Ishikawa (cell line): ENCODE results near the gene MSH2.

Experiments
- CREB1 ChIP-seq: IDR thresholded peaks from 2 replicates; pipeline ENCODE4 v1.6.1; 2012; ENCODE audit warnings: low read depth
- EP300 ChIP-seq: IDR thresholded peaks from 2 replicates; pipeline ENCODE4 v1.6.1; 2012; ENCODE audit warnings: borderline replicate concordance
- RAD21 ChIP-seq: IDR thresholded peaks from 2 replicates; pipeline ENCODE4 v1.6.1; 2012; ENCODE audit warnings: low read depth
- TAF1 ChIP-seq: IDR thresholded peaks from 2 replicates; pipeline ENCODE4 v1.6.1; 2012; ENCODE audit warnings: low read depth, mild to moderate bottlenecking
- TEAD4 ChIP-seq: IDR thresholded peaks from 2 replicates; pipeline ENCODE4 v1.6.1; 2012
- TF ChIP-seq, protein P1 (sequence below): IDR thresholded peaks from 2 replicates; pipeline ENCODE4 v1.6.1; 2012; ENCODE audit warnings: low read depth, mild to moderate bottlenecking

DNA sequence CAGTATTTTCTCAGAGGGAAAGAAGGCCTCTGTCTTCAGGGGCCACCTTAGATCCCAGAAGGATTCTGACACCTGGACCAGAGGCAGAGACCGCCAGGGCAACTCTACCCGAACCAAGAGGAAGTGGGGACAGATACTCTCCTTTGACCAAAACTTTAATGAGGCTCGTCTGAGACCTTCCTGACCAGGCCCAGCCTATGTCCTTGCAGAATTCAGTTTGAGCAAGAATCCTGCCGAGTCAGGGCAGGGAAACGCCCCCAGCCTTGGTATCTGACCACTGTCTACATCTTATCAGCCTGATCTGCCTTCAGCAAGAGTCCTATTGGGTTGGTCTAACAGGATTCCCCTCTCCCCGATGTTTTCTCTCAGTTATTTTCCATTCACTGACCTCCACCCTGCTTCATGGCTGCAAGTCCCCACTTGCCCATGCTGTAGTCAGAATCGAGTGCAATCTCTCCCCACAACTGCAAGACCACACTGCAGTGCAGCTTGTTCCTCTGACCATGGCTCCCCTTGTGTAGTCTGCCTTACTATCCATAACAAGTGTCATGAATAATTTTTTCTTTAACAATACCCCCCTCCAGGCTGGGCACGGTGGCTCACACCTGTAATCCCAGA is 95.0 kb downstream of the MSH2 start:
- TF ChIP-seq CREB1 (no peak), RAD21 (no peak), TEAD4 (no peak), EP300 (no peak), TAF1 (no peak)
- TF ChIP-seq, protein P1, sequence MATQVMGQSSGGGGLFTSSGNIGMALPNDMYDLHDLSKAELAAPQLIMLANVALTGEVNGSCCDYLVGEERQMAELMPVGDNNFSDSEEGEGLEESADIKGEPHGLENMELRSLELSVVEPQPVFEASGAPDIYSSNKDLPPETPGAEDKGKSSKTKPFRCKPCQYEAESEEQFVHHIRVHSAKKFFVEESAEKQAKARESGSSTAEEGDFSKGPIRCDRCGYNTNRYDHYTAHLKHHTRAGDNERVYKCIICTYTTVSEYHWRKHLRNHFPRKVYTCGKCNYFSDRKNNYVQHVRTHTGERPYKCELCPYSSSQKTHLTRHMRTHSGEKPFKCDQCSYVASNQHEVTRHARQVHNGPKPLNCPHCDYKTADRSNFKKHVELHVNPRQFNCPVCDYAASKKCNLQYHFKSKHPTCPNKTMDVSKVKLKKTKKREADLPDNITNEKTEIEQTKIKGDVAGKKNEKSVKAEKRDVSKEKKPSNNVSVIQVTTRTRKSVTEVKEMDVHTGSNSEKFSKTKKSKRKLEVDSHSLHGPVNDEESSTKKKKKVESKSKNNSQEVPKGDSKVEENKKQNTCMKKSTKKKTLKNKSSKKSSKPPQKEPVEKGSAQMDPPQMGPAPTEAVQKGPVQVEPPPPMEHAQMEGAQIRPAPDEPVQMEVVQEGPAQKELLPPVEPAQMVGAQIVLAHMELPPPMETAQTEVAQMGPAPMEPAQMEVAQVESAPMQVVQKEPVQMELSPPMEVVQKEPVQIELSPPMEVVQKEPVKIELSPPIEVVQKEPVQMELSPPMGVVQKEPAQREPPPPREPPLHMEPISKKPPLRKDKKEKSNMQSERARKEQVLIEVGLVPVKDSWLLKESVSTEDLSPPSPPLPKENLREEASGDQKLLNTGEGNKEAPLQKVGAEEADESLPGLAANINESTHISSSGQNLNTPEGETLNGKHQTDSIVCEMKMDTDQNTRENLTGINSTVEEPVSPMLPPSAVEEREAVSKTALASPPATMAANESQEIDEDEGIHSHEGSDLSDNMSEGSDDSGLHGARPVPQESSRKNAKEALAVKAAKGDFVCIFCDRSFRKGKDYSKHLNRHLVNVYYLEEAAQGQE = no peak
